Natural killer cell (primary cell): ENCODE data around the gene LCN9. TPM values are rescaled to one million over a fixed set of nuclear protein-coding genes. Genes with fewer than 3 reads are reported as not detected.
A peak's percentile ranks its signal among the peaks of the same experiment; 100 is the strongest.

ENCODE experiments used
- ATAC-seq, 3 donors: fragments of 150-1000 bp in 2 of 3; fragments of 200-7000 bp in 1 of 3; cut with Tn5 transposase; 1 replicate in 1 of 3; 2 replicates in 2 of 3; pipeline ENCODE4 v1.10.0; 2021; ENCODE audit warnings: mild to moderate bottlenecking in 2 of 3, moderate library complexity in 2 of 3
- DNase-seq, 2 donors: peaks; one replicate each; pipeline versions ENCODE4 v3.0.0 to v3.0.0-alpha.2; 2013 to 2021; ENCODE audit warnings: mixed read lengths in 1 of 2
- H3K27ac ChIP-seq: one replicate; pipeline ENCODE4 v1.5.1; 2013; ENCODE audit warnings: mild to moderate bottlenecking, low read length
- H3K27me3 ChIP-seq: one replicate; pipeline ENCODE4 v1.6.1; 2013; ENCODE audit warnings: low read length; ENCODE audit not compliant: control insufficient read depth, insufficient read depth
- H3K36me3 ChIP-seq: one replicate; pipeline ENCODE4 v1.6.1; 2013; ENCODE audit warnings: low read length; ENCODE audit not compliant: control insufficient read depth, insufficient read depth
- H3K4me1 ChIP-seq: one replicate; pipeline ENCODE4 v1.6.1; 2013; ENCODE audit warnings: low read length; ENCODE audit not compliant: control insufficient read depth, insufficient read depth
- H3K4me3 ChIP-seq: one replicate; pipeline ENCODE4 v1.5.1; 2013; ENCODE audit warnings: low read length
- H3K9me3 ChIP-seq: one replicate; pipeline ENCODE4 v1.6.1; 2013; ENCODE audit warnings: low read length; ENCODE audit not compliant: control insufficient read depth, insufficient read depth
- H3K27ac Mint-ChIP-seq, 2 donors: one replicate each; pipeline ENCODE4 v1.8.0; 2022; ENCODE audit warnings: mild to moderate bottlenecking in 2 of 2, mixed read lengths in 2 of 2, moderate library complexity in 1 of 2
- H3K27me3 Mint-ChIP-seq, 2 donors: one replicate each; pipeline ENCODE4 v1.8.0; 2022; ENCODE audit warnings: low read depth in 2 of 2, mixed read lengths in 2 of 2
- H3K36me3 Mint-ChIP-seq: one replicate; pipeline ENCODE4 v1.8.0; 2022; ENCODE audit warnings: mixed read lengths
- H3K4me1 Mint-ChIP-seq, 2 donors: one replicate each; pipeline ENCODE4 v1.8.0; 2022; ENCODE audit warnings: mixed read lengths in 2 of 2
- H3K4me3 Mint-ChIP-seq: one replicate; pipeline ENCODE4 v1.8.0; 2022; ENCODE audit warnings: mild to moderate bottlenecking, moderate library complexity, mixed read lengths
- H3K9me3 Mint-ChIP-seq, 2 donors: one replicate each; pipeline ENCODE4 v1.8.0; 2022; ENCODE audit warnings: mixed read lengths in 2 of 2
- CTCF ChIP-seq: fragments of 200-600 bp; IDR thresholded peaks from one replicate; pipeline ENCODE4 v1.8.0; 2022; ENCODE audit warnings: antibody characterized with exemption
- WGBS: methylation state at CpG from one replicate; pipeline ENCODE4 v1.1.7; 2013; ENCODE audit warnings: missing lambda C conversion rate; ENCODE audit not compliant: insufficient coverage; 5-methylcytosine and 5-hydroxymethylcytosine counted together
- intact Hi-C: fragments of 100-400 bp; cut with micrococcal nuclease; formaldehyde crosslinking; loops from one replicate; pipeline ENCODE4 v1.14.2; 2022
- total RNA-seq, 4 donors: library from RNA; stranded (reverse); fragments of 120-200 nt in 1 of 4; gene quantifications; one replicate each; pipeline versions ENCODE4 v1.2.3 to v1.2.4, GENCODE V29; 2013 to 2022

Gene LCN9
- total RNA-seq, 3 donors from 2014 or later (not counting 1 experiment from before 2014, with no cell fraction given), result not detected

GRCh38 chr9:135696446-135696845 is 33.3 kb downstream of the LCN9 start:
- Histone ChIP-seq H3K36me3 (no peaks in the 10 kb centered on the region), H3K4me1 (peaks cover 6% of the 10 kb centered on the region), H3K27me3 (no peaks in the 10 kb centered on the region), H3K4me3 (no peak overlapping the region), H3K9me3 (no peaks in the 10 kb centered on the region), H3K27ac (no peak overlapping the region)
- no peaks in the 10 kb centered on the region for H3K27me3 Mint-ChIP-seq
- no peak overlapping the region for H3K27ac Mint-ChIP-seq
- no peaks in the 10 kb centered on the region for H3K4me1 Mint-ChIP-seq
- no peak overlapping the region for H3K4me3 Mint-ChIP-seq
- 79% methylated on average over 16 of the region's 16 CpGs for WGBS
- intact Hi-C loops, result no loop called here
- DNase-seq (no peak), ATAC-seq (no peak)
- H3K36me3 Mint-ChIP-seq, result no peaks in the 10 kb centered on the region
- TF ChIP-seq CTCF, result no peak
- H3K9me3 Mint-ChIP-seq, result no peaks in the 10 kb centered on the region

- no peak for DNase-seq
- Histone ChIP-seq H3K4me3 (no peak overlapping the region), H3K4me1 (peaks cover 14% of the 10 kb centered on the region), H3K27ac (no peak overlapping the region), H3K9me3 (no peaks in the 10 kb centered on the region), H3K27me3 (peaks cover under 1% of the 10 kb centered on the region), H3K36me3 (no peaks in the 10 kb centered on the region)
- 78% methylated on average over 15 of the region's 15 CpGs for WGBS
- no peak for ATAC-seq
- Mint-ChIP-seq H3K27ac (no peak overlapping the region), H3K4me3 (no peak overlapping the region), H3K4me1 (no peaks in the 10 kb centered on the region), H3K9me3 (no peaks in the 10 kb centered on the region), H3K27me3 (no peaks in the 10 kb centered on the region), H3K36me3 (no peaks in the 10 kb centered on the region)
- no peak for TF ChIP-seq CTCF
- intact Hi-C loops, result no loop called here
Observed at GRCh38 chr9:135697226-135697625, 34.1 kb downstream of the LCN9 start.

- Mint-ChIP-seq H3K4me1 (no peaks in the 10 kb centered on the region), H3K27ac (no peak overlapping the region), H3K27me3 (no peaks in the 10 kb centered on the region), H3K4me3 (no peak overlapping the region), H3K9me3 (no peaks in the 10 kb centered on the region), H3K36me3 (no peaks in the 10 kb centered on the region)
- Histone ChIP-seq H3K9me3 (no peaks in the 10 kb centered on the region), H3K36me3 (no peaks in the 10 kb centered on the region), H3K4me1 (peaks cover 17% of the 10 kb centered on the region), H3K4me3 (no peak overlapping the region), H3K27ac (no peak overlapping the region), H3K27me3 (peaks cover 6% of the 10 kb centered on the region)
- intact Hi-C loops, result no loop called here
- DNase-seq (no peak), ATAC-seq (no peak)
- WGBS, result 71% methylated on average over 21 of the region's 21 CpGs
- TF ChIP-seq CTCF, result no peak
Observed at GRCh38 chr9:135698236-135698635, 35.1 kb downstream of the LCN9 start.

- peak in 1 of 2 donors; percentile 6 for DNase-seq
- H3K4me1 Mint-ChIP-seq, result no peaks in the 10 kb centered on the region
- H3K9me3 Mint-ChIP-seq, result no peaks in the 10 kb centered on the region
- Histone ChIP-seq H3K36me3 (no peaks in the 10 kb centered on the region), H3K4me3 (no peak overlapping the region), H3K9me3 (no peaks in the 10 kb centered on the region), H3K27me3 (peaks cover 6% of the 10 kb centered on the region), H3K4me1 (peaks cover 17% of the 10 kb centered on the region), H3K27ac (no peak overlapping the region)
- H3K36me3 Mint-ChIP-seq, result no peaks in the 10 kb centered on the region
- no peak for ATAC-seq
- H3K27me3 Mint-ChIP-seq, result peaks cover 0 to 2% of the 10 kb centered on the region in 2 donors
- no peak overlapping the region for H3K4me3 Mint-ChIP-seq
- 67% methylated on average over 19 of the region's 19 CpGs for WGBS
- no peak for TF ChIP-seq CTCF
- no peak overlapping the region for H3K27ac Mint-ChIP-seq
- intact Hi-C loops, result no loop called here
Observed at GRCh38 chr9:135698767-135699166, 35.7 kb downstream of the LCN9 start.
